Activated CD8-positive, alpha-beta memory T cell treated with anti-CD3 and anti-CD28 coated beads for 24 hours (primary cell): ENCODE measurements around the gene ARMC2.
A peak's percentile ranks its signal among the peaks of the same experiment; 100 is the strongest.

Source experiments
- DNase-seq: peaks from one replicate; pipeline ENCODE4 v3.0.0-alpha.2; 2020

The ARMC2 gene

GRCh38 chr6:108996208-108996607, 148.0 kb downstream of the ARMC2 start:
- no peak for DNase-seq

- DNase-seq = no peak
Measured at GRCh38 chr6:108998485-108998884, 150.3 kb downstream of the ARMC2 start.

GRCh38 chr6:108999428-108999827, 151.2 kb downstream of the ARMC2 start:
- DNase-seq = no peak

- no peak for DNase-seq
Measured at GRCh38 chr6:109000289-109000688, 152.1 kb downstream of the ARMC2 start.

- DNase-seq = no peak
Measured at GRCh38 chr6:109001291-109001894, 153.2 kb downstream of the ARMC2 start.

- DNase-seq = no peak
Measured at GRCh38 chr6:109002051-109002697, 154.0 kb downstream of the ARMC2 start.

- DNase-seq = no peak
Measured at GRCh38 chr6:109002882-109003281, 154.7 kb downstream of the ARMC2 start.

- no peak for DNase-seq
Measured at GRCh38 chr6:109006818-109007217, 158.6 kb downstream of the ARMC2 start.

- DNase-seq = no peak
Measured at GRCh38 chr6:109007521-109007920, 159.3 kb downstream of the ARMC2 start.

GRCh38 chr6:109008054-109008453, 159.8 kb downstream of the ARMC2 start:
- DNase-seq = no peak

GRCh38 chr6:109008537-109009235, 160.5 kb downstream of the ARMC2 start:
- DNase-seq = no peak

- DNase-seq = peak; percentile 94
Measured at GRCh38 chr6:109009236-109009961, 161.2 kb downstream of the ARMC2 start.

GRCh38 chr6:109009962-109010704, 161.9 kb downstream of the ARMC2 start:
- no peak for DNase-seq

- no peak for DNase-seq
Measured at GRCh38 chr6:109010705-109011102, 162.5 kb downstream of the ARMC2 start.

- DNase-seq = no peak
Measured at GRCh38 chr6:109013656-109014305, 165.6 kb downstream of the ARMC2 start.

- no peak for DNase-seq
Measured at GRCh38 chr6:109014606-109015005, 166.4 kb downstream of the ARMC2 start.

- DNase-seq = no peak
Measured at GRCh38 chr6:109015176-109015575, 167.0 kb downstream of the ARMC2 start.

GRCh38 chr6:109019911-109020310, 171.7 kb downstream of the ARMC2 start:
- DNase-seq = no peak

- DNase-seq = no peak
Measured at GRCh38 chr6:109021870-109022269, 173.6 kb downstream of the ARMC2 start.

- no peak for DNase-seq
Measured at GRCh38 chr6:109023356-109023925, 175.2 kb downstream of the ARMC2 start.
